NCI-H69 (cell line): ENCODE data around the gene RHBDD1.

Experiments used
- DNase-seq: peaks from one replicate; lab custom pipeline; 2025; lab: John Stamatoyannopoulos, UW

RHBDD1 gene

DNA sequence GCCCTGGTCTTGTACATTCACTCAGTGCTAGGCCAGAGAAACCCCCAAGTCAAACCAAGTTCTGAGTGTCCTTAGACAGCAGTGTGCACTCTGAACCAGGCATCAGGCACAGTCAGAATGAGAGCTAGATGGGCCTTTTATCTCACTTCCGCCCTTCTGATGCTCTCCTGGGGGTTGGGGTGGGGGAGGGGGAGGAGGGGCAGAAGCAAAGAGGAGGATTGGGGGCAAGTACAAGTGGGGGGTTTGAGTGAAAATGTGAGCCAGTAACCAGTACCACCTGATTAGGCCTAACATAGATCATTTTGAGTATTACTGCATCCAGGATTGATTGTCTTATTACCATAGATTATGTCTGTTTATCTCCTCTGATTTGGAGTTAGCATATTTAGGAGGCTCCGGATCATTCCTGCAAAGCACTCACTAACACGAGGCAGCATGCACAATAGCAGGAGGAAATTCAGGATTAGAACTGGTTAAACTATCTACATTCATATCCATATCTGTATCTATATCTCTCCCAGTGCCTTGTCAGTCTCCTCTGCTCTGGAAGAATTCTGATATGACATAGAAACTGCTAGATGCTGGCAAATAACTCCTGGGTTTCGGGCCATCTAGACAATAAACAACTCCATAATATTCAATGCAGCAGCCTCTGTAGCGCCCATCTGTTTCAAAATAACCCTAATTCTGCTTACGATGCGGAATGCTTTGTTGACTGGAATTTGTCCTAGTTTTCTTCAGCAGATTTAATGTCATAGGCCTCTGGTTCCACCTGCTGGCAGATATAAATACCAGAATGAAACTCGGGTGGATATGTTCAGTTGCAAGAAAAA is 149.1 kb downstream of the RHBDD1 start:
- peak; percentile 57 for DNase-seq

DNA sequence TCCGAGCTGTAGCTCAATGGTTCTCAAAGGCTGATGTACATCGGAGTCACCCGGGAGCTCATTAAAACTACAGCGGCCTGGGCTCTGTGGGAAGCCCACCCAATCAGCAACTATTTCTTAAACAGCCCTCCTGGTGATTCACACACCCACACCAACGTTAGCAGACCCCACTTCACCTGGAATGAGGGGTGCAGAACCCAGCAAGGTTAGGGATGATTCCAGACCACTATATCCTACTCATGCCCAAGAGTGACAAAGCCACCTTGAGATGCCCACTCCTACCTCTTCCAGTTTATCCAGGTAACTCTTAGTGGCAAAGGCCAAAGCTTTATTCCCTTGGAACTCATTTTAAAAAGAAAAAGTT is 149.7 kb downstream of the RHBDD1 start:
- DNase-seq = no peak

DNA sequence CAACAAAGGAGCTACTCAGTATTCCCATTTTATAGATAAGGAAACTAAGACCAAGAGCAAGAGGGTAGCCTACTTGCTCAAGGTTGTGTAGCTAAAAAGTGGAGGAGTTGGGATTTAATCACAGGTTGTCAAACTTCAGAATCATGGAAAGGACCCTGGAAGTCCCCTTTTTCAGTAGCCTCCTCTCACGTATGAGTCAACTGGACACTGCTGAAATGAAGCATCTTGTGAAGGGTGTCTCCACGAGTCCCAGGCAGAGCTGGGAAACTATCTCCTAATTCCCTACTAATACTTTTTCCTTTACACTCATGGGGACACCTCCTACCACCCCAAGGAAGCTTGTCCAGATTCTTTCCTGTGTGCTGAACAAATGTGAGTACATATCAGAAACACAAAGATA is 155.8 kb downstream of the RHBDD1 start:
- DNase-seq = no peak

DNA sequence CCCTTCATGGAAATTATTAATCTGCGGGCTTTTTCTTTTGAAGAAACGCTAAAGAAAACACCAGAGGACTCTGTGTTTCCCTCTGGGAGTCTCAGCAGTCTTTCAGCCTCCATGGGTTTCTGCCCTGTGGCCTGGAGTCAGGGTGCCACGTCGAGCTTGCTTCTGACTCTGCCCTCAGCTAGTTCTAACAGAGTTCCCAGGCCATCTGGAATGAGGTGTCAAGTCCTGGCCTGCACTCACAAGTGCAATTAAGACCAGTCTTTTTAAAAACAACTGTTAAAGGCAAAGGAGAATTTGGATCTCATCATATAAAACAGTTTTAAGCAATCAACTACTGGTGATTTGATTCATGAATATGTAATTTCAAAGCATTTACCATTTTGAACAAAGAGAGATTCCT is 157.3 kb downstream of the RHBDD1 start:
- no peak for DNase-seq

DNA sequence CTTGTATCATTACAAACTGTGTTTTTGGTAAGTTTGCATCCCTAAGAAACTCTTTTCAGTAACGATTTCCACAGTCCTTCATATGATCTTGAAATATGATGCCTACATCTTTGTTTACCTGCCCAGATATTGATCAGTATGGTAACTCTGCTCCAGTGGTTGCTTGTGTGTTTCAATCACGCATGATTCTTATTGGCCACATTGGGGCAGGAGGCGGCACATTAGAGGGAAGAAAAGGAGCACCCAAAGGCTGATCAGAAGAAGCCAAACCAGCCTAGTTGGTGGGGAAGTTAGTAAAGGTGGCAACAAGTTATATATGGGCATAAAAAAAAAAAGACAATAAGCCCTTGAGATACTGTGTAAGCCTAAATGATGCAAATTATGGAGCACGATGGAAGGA is 158.9 kb downstream of the RHBDD1 start:
- no peak for DNase-seq

DNA sequence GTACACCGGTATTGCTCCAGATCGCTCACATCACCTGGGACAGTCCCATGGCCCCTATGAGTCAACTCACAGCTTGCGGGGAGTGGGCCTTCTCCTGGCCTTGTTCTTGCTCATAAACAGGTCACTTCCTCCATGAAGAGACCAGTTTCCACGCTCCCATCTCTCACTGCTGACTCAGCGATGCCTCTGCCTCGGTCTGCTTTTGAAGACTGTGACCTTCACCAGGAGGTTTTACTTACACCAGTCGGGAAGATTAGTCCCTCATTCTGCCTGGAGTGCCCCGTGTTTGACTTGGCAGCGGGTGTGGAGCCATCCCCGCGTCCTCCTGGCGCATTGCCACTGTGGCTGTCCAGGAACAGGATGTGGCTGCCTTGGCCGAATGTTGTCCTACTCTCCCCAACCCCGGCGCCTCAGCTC is 159.8 kb downstream of the RHBDD1 start:
- peak; percentile 90 for DNase-seq

DNA sequence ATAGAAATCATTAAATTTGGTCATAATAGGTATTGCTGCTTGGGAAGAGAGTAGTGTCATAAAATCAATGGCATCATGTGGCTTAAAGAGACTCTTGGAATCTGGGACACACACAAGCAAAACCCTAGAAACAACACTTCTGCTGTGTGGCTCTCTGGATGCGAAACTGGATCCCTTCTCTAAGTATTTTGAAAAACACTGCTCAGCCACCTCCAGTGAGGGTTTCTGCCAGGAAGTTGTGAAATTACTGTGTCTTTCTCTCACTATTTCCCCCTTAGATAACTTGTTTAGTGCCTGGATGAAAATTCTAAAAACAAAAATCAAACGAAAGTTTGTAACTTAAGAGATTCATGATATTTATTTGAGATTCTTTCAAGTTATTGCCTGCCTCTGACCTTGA is 163.8 kb downstream of the RHBDD1 start:
- DNase-seq = no peak

DNA sequence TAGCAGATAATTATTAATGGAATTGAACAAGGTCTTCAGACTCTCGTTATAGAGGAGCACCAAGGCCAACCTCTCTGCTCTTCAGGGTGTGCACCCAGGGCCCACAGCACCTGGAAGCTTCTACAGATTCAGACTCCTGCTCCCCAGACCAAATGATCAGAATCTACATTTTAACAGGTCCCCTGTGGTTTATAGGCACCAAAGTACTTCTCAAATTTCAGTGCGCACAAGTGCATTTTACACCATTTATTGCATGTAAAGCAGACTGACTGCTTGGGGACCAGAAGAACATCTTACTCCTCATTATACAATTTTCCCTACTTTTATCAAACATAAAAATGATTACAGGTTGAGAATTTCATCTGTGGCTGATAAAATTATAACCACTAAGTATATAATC is 164.3 kb downstream of the RHBDD1 start:
- DNase-seq = peak; percentile 12

DNA sequence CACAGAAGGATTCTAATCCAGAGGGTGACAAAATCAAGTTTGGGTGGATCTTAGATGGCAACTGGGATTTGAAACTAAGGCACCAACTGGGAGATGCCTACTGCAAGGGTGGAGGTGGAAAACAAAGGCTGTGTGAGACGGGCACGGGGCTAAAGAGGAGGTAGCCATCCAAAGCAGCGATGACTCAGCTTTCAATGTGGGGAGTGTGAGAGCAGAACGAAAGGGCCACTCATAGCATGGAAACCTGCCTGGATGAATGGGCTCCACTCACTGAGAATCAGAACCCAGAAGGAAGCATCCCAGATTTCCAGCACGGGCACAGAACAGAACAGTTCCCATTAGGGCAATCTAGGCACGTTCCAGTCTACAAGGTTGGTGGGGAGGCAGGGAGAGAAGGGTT is 168.6 kb downstream of the RHBDD1 start:
- DNase-seq = peak; percentile 17

DNA sequence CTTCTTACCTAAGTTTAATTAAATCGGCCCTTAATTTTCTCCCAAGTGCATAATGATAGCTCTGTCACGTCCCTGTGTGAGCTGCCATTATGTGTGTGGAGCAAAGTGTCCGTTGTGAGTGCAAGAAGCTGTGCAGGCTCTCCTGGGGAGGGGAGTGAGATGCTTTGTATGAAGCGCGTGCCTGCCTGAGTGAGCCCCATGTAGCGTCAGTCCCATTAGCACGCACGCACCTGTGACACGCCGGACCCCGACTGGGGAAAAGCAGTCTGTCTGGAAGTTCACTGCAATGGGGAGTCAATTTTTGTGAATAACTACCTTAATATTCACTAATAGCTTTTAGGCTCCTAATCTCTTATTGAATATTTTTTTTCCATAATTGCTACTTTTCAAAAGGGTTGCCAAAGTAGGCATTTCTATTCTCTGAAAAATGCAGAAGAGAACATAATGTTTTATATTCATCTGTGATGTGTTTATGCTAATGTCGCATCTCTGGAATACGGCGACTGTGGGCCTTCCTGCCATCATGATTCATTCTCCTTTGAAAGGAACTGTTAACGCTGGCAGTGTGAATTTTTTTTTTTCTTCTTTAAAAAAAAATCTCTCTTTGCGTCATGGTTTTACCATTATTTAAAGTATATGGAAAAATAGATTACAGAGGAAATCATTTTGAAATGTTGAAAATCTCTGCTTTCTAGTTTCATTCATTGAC is 170.5 kb downstream of the RHBDD1 start:
- DNase-seq = peak; percentile 91

DNA sequence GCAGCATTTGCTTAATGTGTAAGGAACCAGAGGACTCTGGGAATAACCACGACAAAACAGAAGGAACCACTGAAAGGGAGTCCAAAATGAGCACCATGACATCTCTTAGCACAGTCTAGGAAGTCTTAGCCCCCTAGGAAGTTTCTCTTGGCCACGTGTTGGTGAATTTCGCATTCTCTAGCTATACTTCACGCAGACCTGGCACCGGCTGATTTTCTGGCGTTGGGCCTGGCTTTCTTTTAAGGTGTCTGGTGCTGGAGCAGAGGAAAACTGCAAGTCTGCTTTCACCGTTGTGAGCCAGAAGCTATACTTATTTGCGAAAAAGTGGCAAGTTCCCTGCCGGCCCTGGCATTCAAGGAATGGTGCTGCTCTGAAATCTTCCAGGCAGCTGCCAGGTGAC is 171.3 kb downstream of the RHBDD1 start:
- DNase-seq = no peak

DNA sequence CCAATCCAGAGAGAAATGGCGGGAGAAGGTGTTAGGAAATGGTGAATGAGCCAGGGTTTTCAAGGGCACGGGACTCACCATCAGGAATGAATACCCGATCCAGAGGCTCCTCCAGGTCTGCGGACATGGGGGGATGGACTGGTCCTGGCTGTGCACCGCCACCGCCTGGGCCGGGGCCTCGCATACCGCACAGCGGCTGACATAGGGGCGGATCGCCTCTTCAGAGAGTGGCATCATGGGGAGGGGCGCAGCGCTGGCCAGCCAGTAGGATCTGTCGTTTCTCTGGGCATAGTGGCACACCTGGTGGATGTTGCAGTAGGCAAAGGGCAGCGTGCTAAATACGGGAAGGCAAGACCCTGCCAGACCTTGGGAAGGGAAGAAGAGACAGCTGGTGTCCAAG is 172.1 kb downstream of the RHBDD1 start:
- no peak for DNase-seq

DNA sequence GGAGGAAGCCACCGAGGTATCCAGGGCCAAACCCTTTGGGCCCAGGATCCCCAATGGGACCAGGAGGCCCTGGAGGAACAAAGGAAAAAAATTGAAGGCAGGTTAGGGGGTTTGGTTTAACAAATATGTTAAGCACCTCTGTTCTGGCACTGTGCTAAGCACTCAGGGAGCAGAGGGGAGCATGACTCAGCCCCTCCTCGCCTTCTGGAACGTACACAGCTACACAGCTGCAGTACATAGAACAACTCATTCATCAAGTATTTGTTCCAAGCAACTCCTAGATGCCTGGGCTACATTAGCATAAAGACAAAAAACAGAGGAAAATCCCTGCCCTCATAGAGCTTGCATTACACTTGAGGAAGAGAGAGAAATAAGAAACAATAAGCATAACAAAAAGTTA is 174.6 kb downstream of the RHBDD1 start:
- DNase-seq = no peak

DNA sequence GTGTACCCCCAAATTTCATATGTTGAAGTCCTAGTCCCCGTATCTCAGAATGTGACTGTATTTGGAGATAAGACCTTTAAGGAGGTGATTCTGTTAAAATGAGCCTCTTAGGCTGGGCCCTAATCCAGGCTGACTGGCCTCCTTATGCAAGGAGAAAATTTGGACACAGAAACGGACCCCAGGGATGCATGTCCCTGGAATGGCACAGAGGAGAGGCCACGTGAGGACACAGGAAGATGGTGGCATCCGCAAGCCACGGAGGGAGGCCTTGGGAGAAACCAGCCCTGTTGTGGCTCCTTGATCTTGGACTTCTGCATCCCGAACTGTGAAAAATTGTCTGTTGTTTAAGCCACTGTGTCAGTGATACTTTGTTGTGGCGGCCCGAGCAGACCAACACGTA is 177.5 kb downstream of the RHBDD1 start:
- DNase-seq = no peak

DNA sequence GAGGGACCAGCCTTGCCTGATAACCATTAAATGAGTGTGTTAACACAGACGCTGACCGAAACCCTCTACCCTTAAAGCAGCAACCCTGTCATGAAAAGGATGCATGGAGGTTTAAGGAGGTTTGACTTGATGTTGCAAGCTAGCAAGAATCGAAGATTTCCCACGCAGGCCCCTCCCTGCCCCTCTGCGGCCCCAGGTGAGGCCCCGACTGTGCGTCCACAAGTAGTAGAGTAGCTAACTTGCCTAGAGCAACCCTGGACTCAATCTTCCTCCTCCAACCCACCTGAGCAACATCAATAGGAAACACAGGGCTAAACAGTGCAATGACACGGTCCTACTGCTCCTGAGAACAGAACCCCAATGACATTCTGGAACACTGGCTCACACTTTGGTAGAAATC is 178.0 kb downstream of the RHBDD1 start:
- DNase-seq = no peak

DNA sequence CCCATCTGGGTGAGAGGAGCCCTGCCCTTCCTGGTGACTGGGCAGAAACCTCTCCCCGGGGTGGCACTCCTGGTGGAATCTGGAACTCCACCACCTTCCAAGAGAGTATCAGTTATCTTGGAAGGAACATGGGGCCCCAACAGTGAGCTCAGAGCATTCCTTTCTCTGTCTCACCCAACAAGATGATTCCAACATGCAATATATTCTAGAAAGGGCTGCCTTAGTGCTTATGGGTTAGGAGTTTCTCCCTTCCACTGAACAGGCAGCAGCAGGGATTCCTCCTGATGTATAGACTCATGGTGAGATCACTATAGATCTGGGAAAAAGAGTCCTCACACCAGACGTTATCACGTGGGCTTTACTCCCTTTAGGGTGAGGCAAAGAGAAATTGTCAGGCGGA is 181.0 kb downstream of the RHBDD1 start:
- DNase-seq = no peak

DNA sequence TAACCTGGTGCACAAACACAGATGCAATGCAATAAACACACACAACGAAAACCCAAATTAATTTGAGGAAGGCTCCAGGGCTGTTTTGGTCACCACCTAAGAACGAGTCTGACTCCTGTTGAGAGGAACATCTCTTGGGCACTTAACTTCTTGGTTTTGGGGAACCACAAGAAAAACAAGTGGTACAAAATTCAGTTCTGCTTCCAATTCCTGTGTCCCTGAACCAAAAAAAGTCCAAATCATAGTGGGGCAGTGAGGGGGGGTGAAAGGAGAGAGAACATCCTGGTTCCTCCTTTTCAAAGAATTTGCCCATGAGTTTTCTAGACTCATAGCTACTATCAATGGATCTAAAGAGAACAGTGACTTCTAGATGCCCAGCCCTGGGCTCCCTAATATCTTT is 184.6 kb downstream of the RHBDD1 start:
- no peak for DNase-seq

DNA sequence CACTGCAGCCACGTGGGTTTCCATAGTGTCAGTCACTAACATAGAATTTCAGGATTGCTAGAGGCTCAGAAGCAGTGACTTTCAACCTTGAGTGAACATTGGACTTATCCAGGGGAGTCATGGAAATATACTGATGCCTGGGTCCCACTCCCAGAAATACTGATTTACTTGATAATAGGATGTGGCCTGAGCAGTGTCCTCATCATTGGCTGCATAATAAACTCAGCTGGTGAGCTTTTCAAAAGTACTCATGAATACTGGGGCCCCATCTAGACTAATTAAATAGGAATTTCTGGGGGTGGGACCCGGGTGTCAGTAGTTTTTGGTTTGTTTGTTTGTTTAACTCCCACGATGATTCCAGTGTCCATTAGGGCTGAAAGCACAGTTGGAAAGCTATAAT is 186.8 kb downstream of the RHBDD1 start:
- no peak for DNase-seq

DNA sequence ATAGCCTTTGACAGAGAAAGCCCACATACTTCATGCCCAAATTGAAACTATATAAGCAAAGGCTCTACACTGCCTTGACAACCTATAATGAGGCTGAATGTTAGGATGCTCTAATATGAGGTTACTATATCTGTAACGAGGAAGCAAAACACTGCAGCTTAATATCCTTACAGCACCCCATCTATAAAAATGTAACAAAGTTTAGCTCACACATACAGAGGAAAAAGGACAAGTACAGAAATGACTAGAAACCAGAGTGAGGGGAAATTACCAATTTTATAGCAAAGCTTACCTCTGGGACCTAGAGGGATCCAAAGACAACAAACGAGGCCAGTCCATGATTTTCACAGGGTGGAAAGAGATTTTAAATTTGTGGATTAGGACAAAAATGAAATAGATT is 189.7 kb downstream of the RHBDD1 start:
- no peak for DNase-seq

DNA sequence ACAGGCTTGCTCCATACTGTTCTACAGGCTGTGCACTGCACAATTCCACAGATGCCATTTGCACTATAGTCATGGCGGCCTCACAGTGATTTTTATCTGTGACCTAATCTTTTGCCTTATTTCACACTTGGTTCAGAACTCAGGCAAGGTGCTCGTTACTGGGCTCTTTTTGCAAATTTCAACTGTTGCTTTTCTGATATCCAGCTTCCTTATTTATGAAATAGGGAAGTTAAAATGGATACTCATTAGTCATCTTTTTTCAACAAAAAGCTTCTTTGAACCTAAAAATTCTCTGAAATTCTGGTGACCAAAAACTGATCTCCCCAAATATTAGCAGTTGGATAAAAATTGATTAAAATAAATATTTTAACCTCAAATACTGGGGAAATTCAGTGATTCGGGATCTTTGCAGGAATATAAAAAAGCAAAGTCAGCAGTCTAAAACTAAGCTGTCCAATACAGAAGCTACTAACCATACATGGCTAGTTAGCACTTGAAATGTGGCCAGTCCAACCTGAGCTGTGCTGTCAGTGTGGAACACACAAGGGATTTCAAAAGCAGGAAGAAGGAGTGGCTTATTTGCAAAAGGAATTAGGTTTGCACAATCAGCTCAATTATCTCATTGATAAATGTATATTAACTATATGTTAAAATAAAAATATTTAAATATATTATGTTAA is 193.7 kb downstream of the RHBDD1 start:
- peak; percentile 3 for DNase-seq

DNA sequence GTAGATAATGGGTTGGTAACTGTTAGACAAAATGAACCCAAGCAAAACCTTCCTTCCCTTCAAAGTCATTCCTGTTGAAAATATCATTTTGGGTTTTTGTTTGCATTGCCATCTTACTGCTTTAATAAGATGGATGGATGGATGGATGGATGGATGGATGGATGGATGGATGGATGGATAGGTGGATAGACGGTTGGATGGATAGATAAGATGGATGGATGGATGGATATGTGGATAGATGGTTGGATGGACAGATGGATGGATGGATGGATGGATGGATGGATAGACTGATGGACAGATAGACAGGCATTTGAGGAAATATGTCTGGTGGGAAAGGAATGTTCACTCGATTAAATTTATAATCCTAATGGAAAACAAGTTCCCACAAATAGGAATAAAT is 194.9 kb downstream of the RHBDD1 start:
- no peak for DNase-seq

DNA sequence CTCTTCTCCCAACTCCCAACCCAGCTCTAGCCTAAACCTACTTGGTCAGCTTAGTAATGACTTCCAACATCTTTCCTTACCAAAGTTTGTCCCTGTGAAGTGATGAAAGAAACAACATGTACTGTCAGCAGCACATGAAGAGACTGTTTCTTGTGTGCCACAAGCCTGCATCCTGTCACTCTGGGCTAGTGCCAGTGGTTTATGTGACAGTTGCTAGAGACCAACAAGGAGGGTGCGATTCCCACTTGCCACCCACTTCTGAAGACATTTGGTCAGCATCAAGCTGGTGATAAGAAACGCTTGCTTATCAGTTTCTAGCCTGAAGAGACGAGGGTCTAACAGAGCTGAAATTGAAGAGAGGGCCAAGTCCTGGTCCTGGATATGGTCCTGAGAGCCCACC is 195.5 kb downstream of the RHBDD1 start:
- no peak for DNase-seq

DNA sequence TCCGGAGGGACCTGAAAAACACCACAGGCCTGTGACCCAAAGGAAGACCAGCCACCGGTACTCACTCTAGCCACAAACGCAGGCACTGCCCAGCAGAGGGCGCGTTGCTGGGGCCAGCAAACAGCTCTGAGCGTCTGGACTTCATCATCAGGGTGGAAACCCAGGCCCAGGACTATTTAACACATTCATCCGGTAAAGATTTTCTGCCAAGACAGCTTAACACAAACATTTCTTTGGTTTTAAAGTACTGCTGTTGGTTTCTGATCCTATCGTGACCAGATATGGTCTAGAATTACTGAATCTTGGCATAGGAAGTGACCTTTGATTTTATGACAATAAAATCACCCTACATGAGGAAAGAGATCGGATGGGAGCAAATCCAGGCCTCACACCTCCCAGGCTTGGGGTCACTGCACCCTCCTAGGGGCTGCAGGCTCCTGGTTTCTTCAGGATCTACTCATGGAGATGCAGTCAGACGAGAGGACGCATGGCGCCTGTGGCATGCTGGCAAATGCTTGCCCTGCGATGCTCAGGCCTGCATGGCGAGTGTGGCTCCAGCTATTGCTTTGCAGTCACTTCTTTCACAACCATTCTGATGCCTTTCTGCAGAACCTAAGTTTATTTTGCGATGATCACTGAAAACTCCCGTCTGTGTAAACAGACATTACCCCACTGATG is 197.8 kb downstream of the RHBDD1 start:
- peak; percentile 60 for DNase-seq
